HCT116 (cell line): ENCODE results near the gene TBC1D1.

Experiments used
- CTCF ChIP-seq, 3 experiments: fragments of 200-600 bp in 1 of 3; sonication (generic) in 1 of 3; IDR thresholded peaks in 2 of 3; conservative IDR thresholded peaks in 1 of 3; 2 replicates each; pipeline ENCODE4 v1.5.1; 2012 to 2017; ENCODE audit warnings: low read depth in 2 of 3, low read length in 2 of 3, antibody characterized with exemption in 1 of 3, borderline replicate concordance in 1 of 3, control low read depth in 1 of 3, mild to moderate bottlenecking in 1 of 3, mixed read lengths in 1 of 3, mixed run types in 1 of 3, moderate library complexity in 1 of 3; ENCODE audit not compliant: insufficient read depth in 1 of 3
- SIN3A ChIP-seq: IDR thresholded peaks from 2 replicates; pipeline ENCODE4 v1.6.1; 2012; ENCODE audit warnings: low read depth
- ZBTB33 ChIP-seq: IDR thresholded peaks from 2 replicates; pipeline ENCODE4 v1.6.1; 2011; ENCODE audit warnings: mild to moderate bottlenecking, low read length, moderate library complexity; ENCODE audit not compliant: insufficient replicate concordance; ENCODE audit errors: extremely low read depth

GRCh38 chr4:37902738-37903693, 12.1 kb downstream of the TBC1D1 start:
- no peak for TF ChIP-seq ZBTB33
- TF ChIP-seq CTCF (IDR thresholded peaks at IDR 0.05 in 2 of 3, conservative IDR thresholded peaks at IDR 0.05 in 1 of 3; ENCODE audit: borderline replicate concordance in 1 of 3, insufficient read depth in 1 of 3, low read depth in 2 of 3, low read length in 2 of 3): no peak
- TF ChIP-seq SIN3A: no peak
